ENCODE results near the gene SNX9. TPM values are rescaled to one million over a fixed set of nuclear protein-coding genes. Genes with fewer than 3 reads are reported as not detected.

The SNX9 gene
- 10 to 100 TPM; 29.4 to 44.9 (median 33.3) TPM for total RNA-seq

GRCh38 chr6:157823001-157823527 is at the start of gene SNX9:
TSS of gene SNX9 (plus strand) at chr6:157823246. CDS start at chr6:157823435, 189 bp downstream.
- ATAC-seq (peak; percentile 86 to 90), DNase-seq (peak; percentile 56 to 68)
- no peaks in the 10 kb centered on the region for H3K36me3 ChIP-seq
- no peaks in the 10 kb centered on the region for H3K9me3 ChIP-seq
- no peaks in the 10 kb centered on the region for H3K27me3 ChIP-seq
- H3K4me3 ChIP-seq, result peak within 1 kb of the TSS; percentile 80 to 97 (median 88)
- H3K4me1 ChIP-seq, result peaks cover 15 to 34% of the 10 kb centered on the region in 2 donors
- in situ Hi-C loops (cut with MboI; ENCODE audit: low sequenced_read_pairs in 4 of 4), result no loop called here
- peak within 1 kb of the TSS; percentile 82 to 96 (median 90) for H3K27ac ChIP-seq
- intact Hi-C loops (cut with DNase I; ENCODE audit: low total_unique reads), result loop anchor here (5.0 kb wide), 1 partner anchor 159 kb away; the partner anchor contains the start of gene SYNJ2
- TF ChIP-seq CTCF (IDR thresholded peaks at IDR 0.05 in 4 of 5, conservative IDR thresholded peaks at IDR 0.05 in 1 of 5) (peak in 1 of 5 experiments; percentile 37), POLR2A (IDR thresholded peaks at IDR 0.05) (peak; percentile 73 to 82)

GRCh38 chr6:157773248-157773773 is 49.7 kb upstream of the SNX9 start:
- no peaks in the 10 kb centered on the region for H3K9me3 ChIP-seq
- peaks cover 0 to 9% (median 4%) of the 10 kb centered on the region in 3 donors for H3K27me3 ChIP-seq
- TF ChIP-seq POLR2A (IDR thresholded peaks at IDR 0.05) (no peak), CTCF (IDR thresholded peaks at IDR 0.05 in 4 of 5, conservative IDR thresholded peaks at IDR 0.05 in 1 of 5) (no peak)
- in situ Hi-C loops (cut with MboI; ENCODE audit: low sequenced_read_pairs in 4 of 4), result no loop called here
- ATAC-seq (no peak), DNase-seq (no peak)
- no peak overlapping the region for H3K4me3 ChIP-seq
- no peaks in the 10 kb centered on the region for H3K4me1 ChIP-seq
- H3K36me3 ChIP-seq, result no peaks in the 10 kb centered on the region
- intact Hi-C loops (cut with DNase I; ENCODE audit: low total_unique reads), result no loop called here
- no peak overlapping the region for H3K27ac ChIP-seq

- Histone ChIP-seq H3K9me3 (no peaks in the 10 kb centered on the region), H3K36me3 (no peaks in the 10 kb centered on the region), H3K4me1 (no peaks in the 10 kb centered on the region), H3K4me3 (no peak overlapping the region), H3K27me3 (peaks cover 0 to 9% (median 4%) of the 10 kb centered on the region in 3 donors), H3K27ac (no peak overlapping the region)
- TF ChIP-seq POLR2A (IDR thresholded peaks at IDR 0.05), result no peak
- TF ChIP-seq CTCF (IDR thresholded peaks at IDR 0.05 in 4 of 5, conservative IDR thresholded peaks at IDR 0.05 in 1 of 5), result no peak
- ATAC-seq, result peak; percentile 39 to 74
- in situ Hi-C loops (cut with MboI; ENCODE audit: low sequenced_read_pairs in 4 of 4) (no loop called here), intact Hi-C loops (cut with DNase I; ENCODE audit: low total_unique reads) (no loop called here)
- no peak for DNase-seq
Observed at GRCh38 chr6:157774153-157775135, 48.6 kb upstream of the SNX9 start.

GRCh38 chr6:157775376-157775775 is 47.7 kb upstream of the SNX9 start:
- Histone ChIP-seq H3K4me3 (no peak overlapping the region), H3K27ac (no peak overlapping the region), H3K4me1 (no peaks in the 10 kb centered on the region), H3K27me3 (peaks cover 0 to 9% (median 4%) of the 10 kb centered on the region in 3 donors), H3K36me3 (no peaks in the 10 kb centered on the region), H3K9me3 (no peaks in the 10 kb centered on the region)
- ATAC-seq (no peak), DNase-seq (no peak)
- intact Hi-C loops (cut with DNase I; ENCODE audit: low total_unique reads) (no loop called here), in situ Hi-C loops (cut with MboI; ENCODE audit: low sequenced_read_pairs in 4 of 4) (no loop called here)
- TF ChIP-seq POLR2A (IDR thresholded peaks at IDR 0.05) (no peak), CTCF (IDR thresholded peaks at IDR 0.05 in 4 of 5, conservative IDR thresholded peaks at IDR 0.05 in 1 of 5) (no peak)
